ENCODE data around the gene RPL32. TPM values are rescaled to one million over a fixed set of nuclear protein-coding genes. Genes with fewer than 3 reads are reported as not detected.
"Not testable (repeated sequence)": the region's sequence is repeated elsewhere in the genome, so short reads cannot be mapped to it uniquely, and the experiment has no call there.

Gene RPL32
- total RNA-seq, 1 experiment from 2014 or later, result 1,545 TPM

- H3K36me3 ChIP-seq, result no peaks in the 10 kb centered on the region
- no peaks in the 10 kb centered on the region for H3K27me3 ChIP-seq
- H3K9me3 ChIP-seq, result no peaks in the 10 kb centered on the region
- H3K4me3 ChIP-seq, result no peak overlapping the region
- no peak for DNase-seq
Measured at GRCh38 chr3:12799525-12800440, 41.6 kb downstream of the RPL32 start.

DNA sequence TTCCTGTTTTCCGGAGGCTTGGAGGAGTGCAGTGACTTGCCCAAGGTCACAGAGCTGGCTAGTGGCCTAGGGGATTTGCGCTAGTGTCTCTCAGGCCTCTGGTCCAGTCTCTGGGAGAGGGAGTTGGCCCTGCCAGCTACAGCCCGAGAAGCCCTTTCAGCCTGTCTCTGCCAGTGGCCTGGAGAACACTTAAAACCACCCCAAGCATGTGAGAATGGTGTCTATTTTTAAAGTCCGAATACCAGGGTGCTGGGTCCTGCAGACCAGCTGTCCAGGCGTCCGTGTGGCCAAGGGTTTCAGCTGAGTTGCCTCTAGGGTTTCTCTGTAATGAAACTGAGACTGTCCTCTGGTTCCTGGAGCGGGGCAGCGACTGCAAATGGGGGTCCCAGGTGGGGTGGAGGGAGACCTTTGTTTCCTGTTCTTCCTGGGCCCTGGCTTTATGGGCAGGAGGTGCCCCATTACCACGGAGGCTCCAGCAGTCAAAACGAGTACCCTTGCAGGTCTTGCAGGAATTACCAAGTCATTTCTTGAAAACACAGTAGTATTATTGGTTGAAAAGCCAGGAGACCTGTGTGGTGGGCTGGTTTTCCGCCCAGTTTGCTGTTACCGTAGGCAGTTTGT, 42.7 kb downstream of the RPL32 start:
- no peaks in the 10 kb centered on the region for H3K9me3 ChIP-seq
- H3K36me3 ChIP-seq, result no peaks in the 10 kb centered on the region
- H3K27me3 ChIP-seq, result no peaks in the 10 kb centered on the region
- H3K4me3 ChIP-seq, result no peak overlapping the region
- no peak for DNase-seq

GRCh38 chr3:12797892-12798558, 43.3 kb downstream of the RPL32 start:
- Histone ChIP-seq H3K4me3 (no peak overlapping the region), H3K36me3 (no peaks in the 10 kb centered on the region), H3K27me3 (no peaks in the 10 kb centered on the region), H3K9me3 (no peaks in the 10 kb centered on the region)
- DNase-seq, result no peak

- no peak for DNase-seq
- H3K4me3 ChIP-seq, result no peak overlapping the region
- H3K36me3 ChIP-seq, result no peaks in the 10 kb centered on the region
- H3K27me3 ChIP-seq, result no peaks in the 10 kb centered on the region
- H3K9me3 ChIP-seq, result no peaks in the 10 kb centered on the region
Measured at GRCh38 chr3:12797124-12797891, 44.1 kb downstream of the RPL32 start.

- H3K36me3 ChIP-seq, result no peaks in the 10 kb centered on the region
- no peaks in the 10 kb centered on the region for H3K27me3 ChIP-seq
- H3K9me3 ChIP-seq, result no peaks in the 10 kb centered on the region
- DNase-seq, result peak; percentile 47
- peak within 1 kb of the TSS; percentile 37 for H3K4me3 ChIP-seq
Measured at GRCh38 chr3:12796171-12797123, 44.9 kb downstream of the RPL32 start, which contains the start of gene CAND2. TSS of gene CAND2 (plus strand) at chr3:12796680. CDS start at chr3:12796721, 41 bp downstream.

DNA sequence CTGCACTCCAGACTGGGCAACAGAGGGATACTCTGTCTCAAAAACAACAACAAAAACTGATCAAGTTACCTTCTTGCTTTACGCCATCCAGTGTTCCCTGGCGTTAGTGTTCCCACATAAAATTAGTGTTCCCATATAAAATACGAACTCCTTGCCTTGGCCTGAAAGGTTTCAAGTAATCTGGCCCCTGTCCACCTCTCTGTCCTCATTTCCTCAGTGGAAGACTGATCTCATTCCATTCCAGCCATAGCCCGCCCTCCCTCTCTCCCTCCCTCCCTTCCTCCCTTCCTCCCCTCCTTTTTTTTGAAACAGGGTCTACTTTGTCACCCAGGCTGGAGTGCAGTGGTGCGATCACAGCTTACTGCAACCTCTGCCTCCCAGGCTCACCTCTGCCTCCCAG, 47.7 kb downstream of the RPL32 start:
- no peaks in the 10 kb centered on the region for H3K9me3 ChIP-seq
- DNase-seq, result no peak
- no peaks in the 10 kb centered on the region for H3K27me3 ChIP-seq
- H3K36me3 ChIP-seq, result no peaks in the 10 kb centered on the region
- H3K4me3 ChIP-seq, result no peak overlapping the region

GRCh38 chr3:12791430-12791829, 49.9 kb downstream of the RPL32 start:
- no peaks in the 10 kb centered on the region for H3K9me3 ChIP-seq
- no peak for DNase-seq
- no peaks in the 10 kb centered on the region for H3K27me3 ChIP-seq
- no peaks in the 10 kb centered on the region for H3K36me3 ChIP-seq
- H3K4me3 ChIP-seq, result no peak overlapping the region

GRCh38 chr3:12787967-12788690, 53.2 kb downstream of the RPL32 start:
- H3K36me3 ChIP-seq, H3K4me3 ChIP-seq, H3K27me3 ChIP-seq, H3K9me3 ChIP-seq, DNase-seq: not testable (repeated sequence)

- H3K4me3 ChIP-seq, H3K36me3 ChIP-seq, H3K9me3 ChIP-seq, H3K27me3 ChIP-seq: not testable (repeated sequence)
- DNase-seq, result peak; percentile 38
Measured at GRCh38 chr3:12787346-12787745, 54.0 kb downstream of the RPL32 start.

- Histone ChIP-seq H3K9me3 (no peaks in the 10 kb centered on the region), H3K36me3 (no peaks in the 10 kb centered on the region), H3K4me3 (no peak overlapping the region), H3K27me3 (no peaks in the 10 kb centered on the region; the same call in 1 of the 2 replicates)
- DNase-seq, result no peak
Measured at GRCh38 chr3:12785096-12785495, 56.3 kb downstream of the RPL32 start.

Other genes starting within 250 kb of the RPL32 start
- 62.0 and 96.8 TPM in 2 replicates for gene RAF1, start 177.4 kb downstream of the RPL32 start, total RNA-seq (2014; rRNA removed; shearing (Covaris generic); ENCODE audit: low replicate concordance)
- not detected in 2 replicates for gene TMEM40, start 82.3 kb downstream of the RPL32 start, total RNA-seq (2014; rRNA removed; shearing (Covaris generic); ENCODE audit: low replicate concordance)
- gene CAND2, start 44.9 kb downstream of the RPL32 start, total RNA-seq (2014; rRNA removed; shearing (Covaris generic); ENCODE audit: low replicate concordance), result 0.23 TPM in 1 of 2 replicates, not detected in the other
- gene IQSEC1, start 231.9 kb upstream of the RPL32 start, total RNA-seq (2014; rRNA removed; shearing (Covaris generic); ENCODE audit: low replicate concordance), result 4.9 and 8.3 TPM in 2 replicates

Measured in MG63 (cell line).